ENCODE results near the gene UFM1. TPM values are rescaled to one million over a fixed set of nuclear protein-coding genes. Genes with fewer than 3 reads are reported as not detected.

UFM1 gene
- total and polyA plus RNA-seq, 2 of the 13 experiments (the other 11 are each of a cell fraction or from before 2014, with no cell fraction given) = 42.6 to 47.0 TPM

DNA sequence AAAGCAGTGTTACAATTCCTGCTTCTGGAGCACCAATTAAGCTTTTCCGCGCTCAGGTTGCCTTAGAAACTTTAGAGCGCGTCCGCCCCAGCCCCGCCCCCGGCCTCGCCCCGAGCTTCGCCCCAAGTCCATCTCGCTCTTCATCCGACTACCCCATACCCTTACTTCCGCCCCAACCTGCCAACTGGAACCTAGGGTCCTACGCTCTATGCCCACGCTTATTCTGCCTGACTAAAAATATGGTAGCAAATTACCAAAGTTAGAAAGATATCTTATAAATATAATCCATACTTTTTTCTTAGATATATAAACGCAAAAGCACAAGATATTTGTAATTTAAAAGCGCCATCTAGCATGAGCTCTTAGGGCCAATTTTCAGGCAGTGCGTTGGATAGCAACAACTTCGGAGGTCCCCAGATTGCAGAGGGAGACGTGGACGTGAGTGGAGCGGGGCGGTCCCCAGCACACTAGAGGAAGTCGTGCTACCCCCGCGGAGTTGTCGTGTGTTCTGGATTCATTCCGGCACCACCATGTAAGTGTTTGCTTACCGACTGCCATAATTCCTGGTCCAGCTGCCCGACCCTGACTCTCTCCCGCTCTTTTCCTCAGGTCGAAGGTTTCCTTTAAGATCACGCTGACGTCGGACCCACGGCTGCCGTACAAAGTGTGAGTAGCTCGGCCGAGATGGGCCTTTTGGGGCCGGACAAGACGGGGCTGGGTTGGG is at the start of gene UFM1 (continued):
- TF ChIP-seq, protein P1, sequence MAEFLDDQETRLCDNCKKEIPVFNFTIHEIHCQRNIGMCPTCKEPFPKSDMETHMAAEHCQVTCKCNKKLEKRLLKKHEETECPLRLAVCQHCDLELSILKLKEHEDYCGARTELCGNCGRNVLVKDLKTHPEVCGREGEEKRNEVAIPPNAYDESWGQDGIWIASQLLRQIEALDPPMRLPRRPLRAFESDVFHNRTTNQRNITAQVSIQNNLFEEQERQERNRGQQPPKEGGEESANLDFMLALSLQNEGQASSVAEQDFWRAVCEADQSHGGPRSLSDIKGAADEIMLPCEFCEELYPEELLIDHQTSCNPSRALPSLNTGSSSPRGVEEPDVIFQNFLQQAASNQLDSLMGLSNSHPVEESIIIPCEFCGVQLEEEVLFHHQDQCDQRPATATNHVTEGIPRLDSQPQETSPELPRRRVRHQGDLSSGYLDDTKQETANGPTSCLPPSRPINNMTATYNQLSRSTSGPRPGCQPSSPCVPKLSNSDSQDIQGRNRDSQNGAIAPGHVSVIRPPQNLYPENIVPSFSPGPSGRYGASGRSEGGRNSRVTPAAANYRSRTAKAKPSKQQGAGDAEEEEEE (CRISPR knock-in tag; IDR thresholded peaks at IDR 0.05; ENCODE audit: borderline replicate concordance) = no peak
- no peak for TF ChIP-seq SSRP1 (CRISPR knock-in tag; IDR thresholded peaks at IDR 0.05)
- TF ChIP-seq RFXAP (CRISPR knock-in tag; IDR thresholded peaks at IDR 0.05; ENCODE audit: borderline replicate concordance) = no peak
- no peak for TF ChIP-seq ATM (IDR thresholded peaks at IDR 0.05; ENCODE audit: borderline replicate concordance)
- no peak for TF ChIP-seq ZNF333 (CRISPR knock-in tag; IDR thresholded peaks at IDR 0.05; ENCODE audit: borderline replicate concordance)
- TF ChIP-seq ZIK1 (CRISPR knock-in tag; IDR thresholded peaks at IDR 0.05; ENCODE audit: borderline replicate concordance, low read depth) = no peak
- 0 out of 2 replicates have a peak, but pooled peaks have one; percentile 5 for TF ChIP-seq ZNF850 (CRISPR knock-in tag; conservative IDR thresholded peaks at IDR 0.05)
- TF ChIP-seq ISX (CRISPR knock-in tag; conservative IDR thresholded peaks at IDR 0.05) = no peak
- TF ChIP-seq, protein P2, sequence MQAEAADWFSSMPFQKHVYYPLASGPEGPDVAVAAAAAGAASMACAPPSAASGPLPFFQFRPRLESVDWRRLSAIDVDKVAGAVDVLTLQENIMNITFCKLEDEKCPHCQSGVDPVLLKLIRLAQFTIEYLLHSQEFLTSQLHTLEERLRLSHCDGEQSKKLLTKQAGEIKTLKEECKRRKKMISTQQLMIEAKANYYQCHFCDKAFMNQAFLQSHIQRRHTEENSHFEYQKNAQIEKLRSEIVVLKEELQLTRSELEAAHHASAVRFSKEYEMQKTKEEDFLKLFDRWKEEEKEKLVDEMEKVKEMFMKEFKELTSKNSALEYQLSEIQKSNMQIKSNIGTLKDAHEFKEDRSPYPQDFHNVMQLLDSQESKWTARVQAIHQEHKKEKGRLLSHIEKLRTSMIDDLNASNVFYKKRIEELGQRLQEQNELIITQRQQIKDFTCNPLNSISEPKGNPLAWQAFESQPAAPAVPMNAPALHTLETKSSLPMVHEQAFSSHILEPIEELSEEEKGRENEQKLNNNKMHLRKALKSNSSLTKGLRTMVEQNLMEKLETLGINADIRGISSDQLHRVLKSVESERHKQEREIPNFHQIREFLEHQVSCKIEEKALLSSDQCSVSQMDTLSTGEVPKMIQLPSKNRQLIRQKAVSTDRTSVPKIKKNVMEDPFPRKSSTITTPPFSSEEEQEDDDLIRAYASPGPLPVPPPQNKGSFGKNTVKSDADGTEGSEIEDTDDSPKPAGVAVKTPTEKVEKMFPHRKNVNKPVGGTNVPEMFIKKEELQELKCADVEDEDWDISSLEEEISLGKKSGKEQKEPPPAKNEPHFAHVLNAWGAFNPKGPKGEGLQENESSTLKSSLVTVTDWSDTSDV (CRISPR knock-in tag; IDR thresholded peaks at IDR 0.05) = no peak
- TF ChIP-seq ZNF570 (CRISPR knock-in tag; IDR thresholded peaks at IDR 0.05; ENCODE audit: borderline replicate concordance) = no peak
- no peak for TF ChIP-seq ZFP37 (CRISPR knock-in tag; IDR thresholded peaks at IDR 0.05; ENCODE audit: borderline replicate concordance)
- TF ChIP-seq, protein P3, sequence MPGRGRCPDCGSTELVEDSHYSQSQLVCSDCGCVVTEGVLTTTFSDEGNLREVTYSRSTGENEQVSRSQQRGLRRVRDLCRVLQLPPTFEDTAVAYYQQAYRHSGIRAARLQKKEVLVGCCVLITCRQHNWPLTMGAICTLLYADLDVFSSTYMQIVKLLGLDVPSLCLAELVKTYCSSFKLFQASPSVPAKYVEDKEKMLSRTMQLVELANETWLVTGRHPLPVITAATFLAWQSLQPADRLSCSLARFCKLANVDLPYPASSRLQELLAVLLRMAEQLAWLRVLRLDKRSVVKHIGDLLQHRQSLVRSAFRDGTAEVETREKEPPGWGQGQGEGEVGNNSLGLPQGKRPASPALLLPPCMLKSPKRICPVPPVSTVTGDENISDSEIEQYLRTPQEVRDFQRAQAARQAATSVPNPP (CRISPR knock-in tag; IDR thresholded peaks at IDR 0.05) = no peak
- peak; percentile 99; the same call in 1 of the 2 replicates for TF ChIP-seq HDAC6 (IDR thresholded peaks at IDR 0.05; ENCODE audit: low read depth, low read length)
- no peak for TF ChIP-seq ARHGAP35 (CRISPR knock-in tag; IDR thresholded peaks at IDR 0.05; ENCODE audit: borderline replicate concordance)
- TF ChIP-seq NR3C1 (CRISPR knock-in tag; IDR thresholded peaks at IDR 0.05) = no peak
- TF ChIP-seq, protein P4, sequence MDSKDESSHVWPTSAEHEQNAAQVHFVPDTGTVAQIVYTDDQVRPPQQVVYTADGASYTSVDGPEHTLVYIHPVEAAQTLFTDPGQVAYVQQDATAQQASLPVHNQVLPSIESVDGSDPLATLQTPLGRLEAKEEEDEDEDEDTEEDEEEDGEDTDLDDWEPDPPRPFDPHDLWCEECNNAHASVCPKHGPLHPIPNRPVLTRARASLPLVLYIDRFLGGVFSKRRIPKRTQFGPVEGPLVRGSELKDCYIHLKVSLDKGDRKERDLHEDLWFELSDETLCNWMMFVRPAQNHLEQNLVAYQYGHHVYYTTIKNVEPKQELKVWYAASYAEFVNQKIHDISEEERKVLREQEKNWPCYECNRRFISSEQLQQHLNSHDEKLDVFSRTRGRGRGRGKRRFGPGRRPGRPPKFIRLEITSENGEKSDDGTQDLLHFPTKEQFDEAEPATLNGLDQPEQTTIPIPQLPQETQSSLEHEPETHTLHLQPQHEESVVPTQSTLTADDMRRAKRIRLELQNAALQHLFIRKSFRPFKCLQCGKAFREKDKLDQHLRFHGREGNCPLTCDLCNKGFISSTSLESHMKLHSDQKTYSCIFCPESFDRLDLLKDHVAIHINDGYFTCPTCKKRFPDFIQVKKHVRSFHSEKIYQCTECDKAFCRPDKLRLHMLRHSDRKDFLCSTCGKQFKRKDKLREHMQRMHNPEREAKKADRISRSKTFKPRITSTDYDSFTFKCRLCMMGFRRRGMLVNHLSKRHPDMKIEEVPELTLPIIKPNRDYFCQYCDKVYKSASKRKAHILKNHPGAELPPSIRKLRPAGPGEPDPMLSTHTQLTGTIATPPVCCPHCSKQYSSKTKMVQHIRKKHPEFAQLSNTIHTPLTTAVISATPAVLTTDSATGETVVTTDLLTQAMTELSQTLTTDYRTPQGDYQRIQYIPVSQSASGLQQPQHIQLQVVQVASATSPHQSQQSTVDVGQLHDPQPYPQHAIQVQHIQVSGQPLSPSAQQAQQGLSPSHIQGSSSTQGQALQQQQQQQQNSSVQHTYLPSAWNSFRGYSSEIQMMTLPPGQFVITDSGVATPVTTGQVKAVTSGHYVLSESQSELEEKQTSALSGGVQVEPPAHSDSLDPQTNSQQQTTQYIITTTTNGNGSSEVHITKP (CRISPR knock-in tag; IDR thresholded peaks at IDR 0.05; ENCODE audit: low read depth) = no peak

Data from HepG2 (cell line).